ENCODE results near the gene DNASE1L1.

Gene DNASE1L1

GRCh38 chrX:154434394-154435168, 25.5 kb upstream of the DNASE1L1 start:
- TF ChIP-seq, protein P1, sequence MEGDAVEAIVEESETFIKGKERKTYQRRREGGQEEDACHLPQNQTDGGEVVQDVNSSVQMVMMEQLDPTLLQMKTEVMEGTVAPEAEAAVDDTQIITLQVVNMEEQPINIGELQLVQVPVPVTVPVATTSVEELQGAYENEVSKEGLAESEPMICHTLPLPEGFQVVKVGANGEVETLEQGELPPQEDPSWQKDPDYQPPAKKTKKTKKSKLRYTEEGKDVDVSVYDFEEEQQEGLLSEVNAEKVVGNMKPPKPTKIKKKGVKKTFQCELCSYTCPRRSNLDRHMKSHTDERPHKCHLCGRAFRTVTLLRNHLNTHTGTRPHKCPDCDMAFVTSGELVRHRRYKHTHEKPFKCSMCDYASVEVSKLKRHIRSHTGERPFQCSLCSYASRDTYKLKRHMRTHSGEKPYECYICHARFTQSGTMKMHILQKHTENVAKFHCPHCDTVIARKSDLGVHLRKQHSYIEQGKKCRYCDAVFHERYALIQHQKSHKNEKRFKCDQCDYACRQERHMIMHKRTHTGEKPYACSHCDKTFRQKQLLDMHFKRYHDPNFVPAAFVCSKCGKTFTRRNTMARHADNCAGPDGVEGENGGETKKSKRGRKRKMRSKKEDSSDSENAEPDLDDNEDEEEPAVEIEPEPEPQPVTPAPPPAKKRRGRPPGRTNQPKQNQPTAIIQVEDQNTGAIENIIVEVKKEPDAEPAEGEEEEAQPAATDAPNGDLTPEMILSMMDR (IDR thresholded peaks at IDR 0.05; ENCODE audit: insufficient read depth, low read length, poor library complexity, severe bottlenecking), result no peak
- Histone ChIP-seq H3K4me3 (replicated peaks; ENCODE audit: low read depth, low read length) (no peak overlapping the region), H3K27me3 (replicated peaks; ENCODE audit: control insufficient read depth, insufficient read depth, low read length) (no peaks in the 10 kb centered on the region), H3K36me3 (ENCODE audit: control insufficient read depth, insufficient read depth, low read length) (peaks cover 6% of the 10 kb centered on the region)
- DNase-seq (ENCODE audit: extremely low read depth, insufficient read length), result no peak

GRCh38 chrX:154433605-154434004, 24.6 kb upstream of the DNASE1L1 start:
- Histone ChIP-seq H3K27me3 (replicated peaks; ENCODE audit: control insufficient read depth, insufficient read depth, low read length) (no peaks in the 10 kb centered on the region), H3K36me3 (ENCODE audit: control insufficient read depth, insufficient read depth, low read length) (peaks cover 6% of the 10 kb centered on the region), H3K4me3 (replicated peaks; ENCODE audit: low read depth, low read length) (no peak overlapping the region)
- DNase-seq (ENCODE audit: extremely low read depth, insufficient read length), result no peak
- TF ChIP-seq, protein P1 (IDR thresholded peaks at IDR 0.05; ENCODE audit: insufficient read depth, low read length, poor library complexity, severe bottlenecking), result no peak

DNA sequence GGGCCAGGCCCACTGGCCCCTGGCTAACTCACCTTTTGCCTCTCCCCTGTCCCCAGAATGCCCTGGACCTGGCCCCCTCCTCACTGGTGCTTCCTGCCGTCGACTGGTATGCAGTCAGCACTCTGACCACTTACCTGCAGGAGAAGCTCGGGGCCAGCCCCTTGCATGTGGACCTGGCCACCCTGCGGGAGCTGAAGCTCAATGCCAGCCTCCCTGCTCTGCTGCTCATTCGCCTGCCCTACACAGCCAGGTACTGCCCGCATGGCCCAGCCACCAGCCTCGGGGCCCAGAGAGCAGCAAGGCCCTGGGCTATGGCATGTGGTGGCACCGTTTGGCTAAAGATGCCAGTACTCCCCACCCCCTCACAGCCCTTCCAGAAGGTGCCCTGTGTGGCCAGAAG, 23.2 kb upstream of the DNASE1L1 start:
- Histone ChIP-seq H3K27me3 (replicated peaks; ENCODE audit: control insufficient read depth, insufficient read depth, low read length) (no peaks in the 10 kb centered on the region), H3K4me3 (replicated peaks; ENCODE audit: low read depth, low read length) (no peak overlapping the region), H3K36me3 (ENCODE audit: control insufficient read depth, insufficient read depth, low read length) (peaks cover 6% of the 10 kb centered on the region)
- TF ChIP-seq, protein P1 (IDR thresholded peaks at IDR 0.05; ENCODE audit: insufficient read depth, low read length, poor library complexity, severe bottlenecking), result no peak
- DNase-seq (ENCODE audit: extremely low read depth, insufficient read length), result no peak

GRCh38 chrX:154431341-154431740, 22.3 kb upstream of the DNASE1L1 start:
- DNase-seq (ENCODE audit: extremely low read depth, insufficient read length), result no peak
- no peak overlapping the region for H3K4me3 ChIP-seq (replicated peaks; ENCODE audit: low read depth, low read length)
- no peaks in the 10 kb centered on the region for H3K27me3 ChIP-seq (replicated peaks; ENCODE audit: control insufficient read depth, insufficient read depth, low read length)
- H3K36me3 ChIP-seq (ENCODE audit: control insufficient read depth, insufficient read depth, low read length), result peaks cover 6% of the 10 kb centered on the region
- TF ChIP-seq, protein P1 (IDR thresholded peaks at IDR 0.05; ENCODE audit: insufficient read depth, low read length, poor library complexity, severe bottlenecking), result no peak

- H3K4me3 ChIP-seq (replicated peaks; ENCODE audit: low read depth, low read length), result no peak overlapping the region
Observed at GRCh38 chrX:154430916-154431315, 21.9 kb upstream of the DNASE1L1 start.

More at GRCh38 chrX:154430916-154431315, 21.9 kb upstream of the DNASE1L1 start:
- Histone ChIP-seq H3K36me3 (ENCODE audit: control insufficient read depth, insufficient read depth, low read length) (peaks cover 6% of the 10 kb centered on the region), H3K27me3 (replicated peaks; ENCODE audit: control insufficient read depth, insufficient read depth, low read length) (no peaks in the 10 kb centered on the region)
- DNase-seq (ENCODE audit: extremely low read depth, insufficient read length), result no peak
- TF ChIP-seq, protein P1 (IDR thresholded peaks at IDR 0.05; ENCODE audit: insufficient read depth, low read length, poor library complexity, severe bottlenecking), result no peak

All from GM06990 (cell line).